Bone marrow (tissue), 2 donors: ENCODE data around the gene CD300C.
A peak's percentile ranks its signal among the peaks of the same experiment; 100 is the strongest.
"Not testable (repeated sequence)": the region's sequence is repeated elsewhere in the genome, so short reads cannot be mapped to it uniquely, and the experiment has no call there.

ENCODE experiments used
- DNase-seq, 2 donors: peaks; one replicate each; lab custom pipeline; 2025; lab: John Stamatoyannopoulos, UW

The CD300C gene

GRCh38 chr17:74545843-74546230 is at the start of gene CD300C:
Gene CD300C, minus strand, starts transcription at chr17:74546115. Its CDS starts 333 bp downstream, at chr17:74545782.
- DNase-seq, result peak in 1 of 2 donors; percentile 45

GRCh38 chr17:74595037-74595750 is 49.3 kb upstream of the CD300C start:
- no peak for DNase-seq

GRCh38 chr17:74592087-74592990 is 46.4 kb upstream of the CD300C start, which contains the start of gene CD300LD:
Gene CD300LD, minus strand, starts transcription at chr17:74592283. Its CDS starts 81 bp downstream, at chr17:74592202.
- no peak for DNase-seq

GRCh38 chr17:74591503-74591902 is 45.6 kb upstream of the CD300C start:
- DNase-seq, result no peak

GRCh38 chr17:74585711-74586110 is 39.8 kb upstream of the CD300C start:
- no peak for DNase-seq

GRCh38 chr17:74584292-74585060 is 38.6 kb upstream of the CD300C start:
- no peak for DNase-seq

- no peak for DNase-seq
Measured at GRCh38 chr17:74582633-74583032, 36.7 kb upstream of the CD300C start.

GRCh38 chr17:74579900-74580299 is 34.0 kb upstream of the CD300C start:
- no peak for DNase-seq

- DNase-seq, result no peak
Measured at GRCh38 chr17:74578979-74579378, 33.1 kb upstream of the CD300C start.

GRCh38 chr17:74574489-74575142 is 28.7 kb upstream of the CD300C start:
- no peak for DNase-seq

- not testable (repeated sequence) for DNase-seq
Measured at GRCh38 chr17:74573635-74574034, 27.7 kb upstream of the CD300C start.

- DNase-seq, result no peak
Measured at GRCh38 chr17:74573169-74573568, 27.3 kb upstream of the CD300C start.

GRCh38 chr17:74571621-74572270 is 25.8 kb upstream of the CD300C start:
- no peak for DNase-seq

- DNase-seq, result peak; percentile 65 to 70
Measured at GRCh38 chr17:74569020-74570003, 23.4 kb upstream of the CD300C start.

GRCh38 chr17:74568106-74568873 is 22.4 kb upstream of the CD300C start:
- no peak for DNase-seq

GRCh38 chr17:74567397-74567796 is 21.5 kb upstream of the CD300C start, which contains the start of gene CD300H:
Gene CD300H, minus strand, starts transcription at chr17:74567509.
- DNase-seq, result no peak

GRCh38 chr17:74566132-74566753 is 20.3 kb upstream of the CD300C start:
- DNase-seq, result peak in 1 of 2 donors; percentile 11

- DNase-seq, result no peak
Measured at GRCh38 chr17:74565126-74565525, 19.2 kb upstream of the CD300C start.

GRCh38 chr17:74563358-74563757 is 17.4 kb upstream of the CD300C start:
- DNase-seq, result no peak
